ENCODE results near the gene OBP2A. TPM values are rescaled to one million over a fixed set of nuclear protein-coding genes. Genes with fewer than 3 reads are reported as not detected.

The OBP2A gene
- total and polyA plus RNA-seq, 2 donors (not counting 1 experiment from before 2014, with no cell fraction given) = not detected

DNA sequence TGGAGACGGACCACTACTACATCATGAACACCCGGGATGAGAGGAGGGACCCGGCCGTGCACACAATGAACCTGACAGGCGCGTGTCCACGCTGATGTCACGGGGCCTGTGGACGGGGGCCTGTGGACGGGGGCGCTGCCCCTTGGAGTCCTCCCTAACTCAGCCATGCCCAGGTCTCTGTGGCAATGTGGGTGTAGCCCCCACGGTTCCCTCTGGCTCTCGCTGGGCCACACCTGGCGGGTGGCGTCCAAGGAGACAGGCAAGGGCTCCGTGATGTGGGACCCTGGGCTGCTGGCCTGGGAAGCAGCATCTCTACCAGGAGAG is 37.7 kb downstream of the OBP2A start:
- no peak overlapping the region for H3K4me2 ChIP-seq (ENCODE audit: extremely low read depth, insufficient read depth, low read length)
- no peak overlapping the region for H2AFZ ChIP-seq (ENCODE audit: low read length)
- no peaks in the 10 kb centered on the region for H3K27me3 ChIP-seq (ENCODE audit: control insufficient read depth, insufficient read depth, low read length)
- H3K9ac ChIP-seq (ENCODE audit: insufficient read depth, low read length) = no peak overlapping the region
- DNase-seq (ENCODE audit: low read depth in 2 of 2) = no peak
- no peak for TF ChIP-seq EZH2 (IDR thresholded peaks at IDR 0.05; ENCODE audit: low read length, missing control alignments)
- TF ChIP-seq, protein P1, sequence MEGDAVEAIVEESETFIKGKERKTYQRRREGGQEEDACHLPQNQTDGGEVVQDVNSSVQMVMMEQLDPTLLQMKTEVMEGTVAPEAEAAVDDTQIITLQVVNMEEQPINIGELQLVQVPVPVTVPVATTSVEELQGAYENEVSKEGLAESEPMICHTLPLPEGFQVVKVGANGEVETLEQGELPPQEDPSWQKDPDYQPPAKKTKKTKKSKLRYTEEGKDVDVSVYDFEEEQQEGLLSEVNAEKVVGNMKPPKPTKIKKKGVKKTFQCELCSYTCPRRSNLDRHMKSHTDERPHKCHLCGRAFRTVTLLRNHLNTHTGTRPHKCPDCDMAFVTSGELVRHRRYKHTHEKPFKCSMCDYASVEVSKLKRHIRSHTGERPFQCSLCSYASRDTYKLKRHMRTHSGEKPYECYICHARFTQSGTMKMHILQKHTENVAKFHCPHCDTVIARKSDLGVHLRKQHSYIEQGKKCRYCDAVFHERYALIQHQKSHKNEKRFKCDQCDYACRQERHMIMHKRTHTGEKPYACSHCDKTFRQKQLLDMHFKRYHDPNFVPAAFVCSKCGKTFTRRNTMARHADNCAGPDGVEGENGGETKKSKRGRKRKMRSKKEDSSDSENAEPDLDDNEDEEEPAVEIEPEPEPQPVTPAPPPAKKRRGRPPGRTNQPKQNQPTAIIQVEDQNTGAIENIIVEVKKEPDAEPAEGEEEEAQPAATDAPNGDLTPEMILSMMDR (conservative IDR thresholded peaks at IDR 0.05 in 1 of 2, IDR thresholded peaks at IDR 0.05 in 1 of 2; ENCODE audit: low read depth in 1 of 2, low read length in 2 of 2) = no peak
- no peaks in the 10 kb centered on the region for H3K79me2 ChIP-seq (ENCODE audit: control insufficient read depth, insufficient read depth, low read length)
- H3K4me1 ChIP-seq (ENCODE audit: control insufficient read depth, extremely low read depth, insufficient read depth, low read length) = no peaks in the 10 kb centered on the region
- H4K20me1 ChIP-seq (ENCODE audit: control insufficient read depth, extremely low read depth, insufficient read depth, low read length) = no peaks in the 10 kb centered on the region
- H3K9me3 ChIP-seq (ENCODE audit: control insufficient read depth, insufficient read depth, low read depth, low read length) = no peaks in the 10 kb centered on the region
- H3K36me3 ChIP-seq (ENCODE audit: control insufficient read depth, insufficient read depth, low read length) = no peaks in the 10 kb centered on the region
- H3K4me3 ChIP-seq (replicated peaks in 1 of 4; ENCODE audit: control extremely low read depth in 1 of 4, insufficient read depth in 1 of 4, low read depth in 3 of 4, low read length in 4 of 4) = no peak overlapping the region
- H3K27ac ChIP-seq (ENCODE audit: insufficient read depth, low read length) = no peak overlapping the region

- no peak for DNase-seq (ENCODE audit: low read depth in 2 of 2)
- no peaks in the 10 kb centered on the region for H3K4me1 ChIP-seq (ENCODE audit: control insufficient read depth, extremely low read depth, insufficient read depth, low read length)
- no peak overlapping the region for H3K4me2 ChIP-seq (ENCODE audit: extremely low read depth, insufficient read depth, low read length)
- H3K27me3 ChIP-seq (ENCODE audit: control insufficient read depth, insufficient read depth, low read length) = no peaks in the 10 kb centered on the region
- H3K27ac ChIP-seq (ENCODE audit: insufficient read depth, low read length) = no peak overlapping the region
- H3K4me3 ChIP-seq (replicated peaks in 1 of 4; ENCODE audit: control extremely low read depth in 1 of 4, insufficient read depth in 1 of 4, low read depth in 3 of 4, low read length in 4 of 4) = no peak overlapping the region
- H3K9me3 ChIP-seq (ENCODE audit: control insufficient read depth, insufficient read depth, low read depth, low read length) = no peaks in the 10 kb centered on the region
- TF ChIP-seq, protein P1 (conservative IDR thresholded peaks at IDR 0.05 in 1 of 2, IDR thresholded peaks at IDR 0.05 in 1 of 2; ENCODE audit: low read depth in 1 of 2, low read length in 2 of 2) = no peak
- no peak for TF ChIP-seq EZH2 (IDR thresholded peaks at IDR 0.05; ENCODE audit: low read length, missing control alignments)
- no peak overlapping the region for H2AFZ ChIP-seq (ENCODE audit: low read length)
- no peaks in the 10 kb centered on the region for H3K36me3 ChIP-seq (ENCODE audit: control insufficient read depth, insufficient read depth, low read length)
- no peaks in the 10 kb centered on the region for H4K20me1 ChIP-seq (ENCODE audit: control insufficient read depth, extremely low read depth, insufficient read depth, low read length)
- H3K79me2 ChIP-seq (ENCODE audit: control insufficient read depth, insufficient read depth, low read length) = no peaks in the 10 kb centered on the region
- H3K9ac ChIP-seq (ENCODE audit: insufficient read depth, low read length) = no peak overlapping the region
These were observed 38.4 kb downstream of the OBP2A start for GRCh38 chr9:135584371-135584770.

GRCh38 chr9:135584934-135585333 is 39.0 kb downstream of the OBP2A start:
- no peaks in the 10 kb centered on the region for H4K20me1 ChIP-seq (ENCODE audit: control insufficient read depth, extremely low read depth, insufficient read depth, low read length)
- H3K9me3 ChIP-seq (ENCODE audit: control insufficient read depth, insufficient read depth, low read depth, low read length) = no peaks in the 10 kb centered on the region
- TF ChIP-seq EZH2 (IDR thresholded peaks at IDR 0.05; ENCODE audit: low read length, missing control alignments) = no peak
- TF ChIP-seq, protein P1 (conservative IDR thresholded peaks at IDR 0.05 in 1 of 2, IDR thresholded peaks at IDR 0.05 in 1 of 2; ENCODE audit: low read depth in 1 of 2, low read length in 2 of 2) = no peak
- no peaks in the 10 kb centered on the region for H3K4me1 ChIP-seq (ENCODE audit: control insufficient read depth, extremely low read depth, insufficient read depth, low read length)
- no peaks in the 10 kb centered on the region for H3K27me3 ChIP-seq (ENCODE audit: control insufficient read depth, insufficient read depth, low read length)
- H3K4me3 ChIP-seq (replicated peaks in 1 of 4; ENCODE audit: control extremely low read depth in 1 of 4, insufficient read depth in 1 of 4, low read depth in 3 of 4, low read length in 4 of 4) = no peak overlapping the region
- no peak overlapping the region for H3K4me2 ChIP-seq (ENCODE audit: extremely low read depth, insufficient read depth, low read length)
- H3K36me3 ChIP-seq (ENCODE audit: control insufficient read depth, insufficient read depth, low read length) = no peaks in the 10 kb centered on the region
- H2AFZ ChIP-seq (ENCODE audit: low read length) = no peak overlapping the region
- DNase-seq (ENCODE audit: low read depth in 2 of 2) = no peak
- no peak overlapping the region for H3K9ac ChIP-seq (ENCODE audit: insufficient read depth, low read length)
- no peaks in the 10 kb centered on the region for H3K79me2 ChIP-seq (ENCODE audit: control insufficient read depth, insufficient read depth, low read length)
- H3K27ac ChIP-seq (ENCODE audit: insufficient read depth, low read length) = no peak overlapping the region

All from fibroblast of lung (primary cell).